Measurements from ENCODE around the gene VAV3.
"Not testable (repeated sequence)": the region's sequence is repeated elsewhere in the genome, so short reads cannot be mapped to it uniquely, and the experiment has no call there.

Gene VAV3

DNA sequence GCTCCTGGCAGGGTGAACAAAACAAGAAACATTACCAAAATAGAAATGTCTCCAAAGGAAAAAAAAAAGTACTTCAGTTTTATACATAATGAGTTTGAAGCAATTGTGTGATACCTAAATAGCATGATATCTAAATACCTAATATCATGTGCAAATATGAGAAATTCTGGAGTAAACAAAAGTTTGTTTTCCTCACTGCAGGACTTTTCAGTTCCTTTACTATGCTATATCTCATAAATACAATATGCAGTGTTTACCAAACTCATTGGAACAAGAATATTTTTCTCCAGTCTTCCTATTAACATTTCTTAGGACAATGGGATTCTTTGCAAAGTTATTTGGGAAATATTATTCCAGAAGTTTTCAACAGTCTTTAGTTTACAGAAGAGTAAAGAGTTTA is 98.1 kb downstream of the VAV3 start:
- Mint-ChIP-seq H3K36me3 (peaks cover 33% of the 10 kb centered on the region), H3K4me1 (peaks cover 54% of the 10 kb centered on the region), H3K27me3 (no peaks in the 10 kb centered on the region), H3K4me3 (no peak overlapping the region), H3K9me3 (peaks cover 13% of the 10 kb centered on the region), H3K27ac (peak overlapping the region; percentile 28)
- no peak for ATAC-seq

- no peaks in the 10 kb centered on the region for H3K27me3 Mint-ChIP-seq
- H3K4me3 Mint-ChIP-seq, result no peak overlapping the region
- H3K36me3 Mint-ChIP-seq, result peaks cover 39% of the 10 kb centered on the region
- peak overlapping the region; percentile 16 for H3K27ac Mint-ChIP-seq
- H3K4me1 Mint-ChIP-seq, result peaks cover 52% of the 10 kb centered on the region
- no peak for ATAC-seq
- peaks cover 18% of the 10 kb centered on the region for H3K9me3 Mint-ChIP-seq
Measured at GRCh38 chr1:107865627-107866026, 99.4 kb downstream of the VAV3 start.

DNA sequence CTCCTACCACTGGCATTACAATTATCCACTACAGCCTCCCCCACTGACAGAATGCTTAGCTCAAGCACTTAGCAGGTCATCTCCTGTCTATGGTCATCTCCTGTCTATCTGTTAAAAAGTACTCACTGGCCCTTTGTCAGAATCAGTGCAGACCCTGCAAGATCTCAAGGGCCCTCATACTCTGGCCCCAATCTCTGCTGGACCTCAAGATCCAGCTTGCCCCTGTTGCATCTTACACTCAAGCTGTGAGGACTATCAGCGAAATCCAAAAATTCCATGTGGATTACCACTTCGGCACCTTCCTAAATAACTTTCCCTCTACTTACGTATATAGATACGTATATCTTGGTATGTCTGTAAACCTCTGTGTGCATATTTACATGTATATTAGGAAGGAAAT is 101.6 kb downstream of the VAV3 start:
- no peak for ATAC-seq
- Mint-ChIP-seq H3K27me3 (no peaks in the 10 kb centered on the region), H3K4me3 (no peak overlapping the region), H3K4me1 (peaks cover 48% of the 10 kb centered on the region), H3K27ac (no peak overlapping the region), H3K9me3 (peaks cover 14% of the 10 kb centered on the region), H3K36me3 (peaks cover 33% of the 10 kb centered on the region)

DNA sequence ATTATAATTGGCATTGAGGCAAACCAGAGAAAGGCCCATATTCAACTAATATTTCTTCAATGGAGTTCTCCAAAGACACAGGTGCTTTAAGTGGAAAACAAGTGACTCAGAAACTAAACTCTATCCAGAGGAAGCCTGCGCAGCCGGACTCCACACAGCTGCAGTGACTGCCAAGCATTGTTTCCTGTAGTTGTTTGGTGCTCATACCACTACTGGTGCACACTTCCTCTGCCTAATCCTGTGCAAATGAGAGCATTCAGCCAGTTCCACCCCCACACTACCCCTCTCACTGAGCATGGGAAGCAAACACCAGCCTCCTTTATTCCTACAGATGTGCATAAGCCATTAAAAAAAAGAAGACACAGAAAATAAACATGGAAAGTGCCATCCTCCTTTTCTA is 102.9 kb downstream of the VAV3 start:
- Mint-ChIP-seq H3K9me3 (peaks cover 14% of the 10 kb centered on the region), H3K27me3 (no peaks in the 10 kb centered on the region), H3K4me3 (no peak overlapping the region), H3K4me1 (peaks cover 38% of the 10 kb centered on the region), H3K27ac (peak overlapping the region; percentile 49), H3K36me3 (peaks cover 33% of the 10 kb centered on the region)
- ATAC-seq, result peak; percentile 82

DNA sequence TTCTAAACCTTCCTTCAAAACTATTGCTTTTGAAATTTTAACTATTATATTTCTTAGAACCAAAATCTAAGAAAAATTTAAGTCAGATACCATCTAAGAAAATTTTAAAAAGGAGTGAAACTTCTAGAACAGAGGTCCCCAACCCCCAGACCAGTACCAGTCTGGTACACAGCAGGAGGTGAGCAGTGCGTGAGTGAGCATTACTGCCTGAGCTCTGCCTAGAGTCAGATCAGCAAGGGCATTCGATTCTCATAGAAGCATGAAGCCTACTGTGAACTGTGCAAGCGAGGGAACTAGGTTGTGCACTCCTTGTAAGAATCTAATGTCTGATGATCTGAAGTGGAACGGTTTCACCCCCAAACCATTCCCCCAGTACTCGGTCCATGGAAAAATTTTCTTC is 106.7 kb downstream of the VAV3 start:
- no peak overlapping the region for H3K27ac Mint-ChIP-seq
- peaks cover 26% of the 10 kb centered on the region for H3K4me1 Mint-ChIP-seq
- no peak overlapping the region for H3K4me3 Mint-ChIP-seq
- no peak for ATAC-seq
- peaks cover 18% of the 10 kb centered on the region for H3K36me3 Mint-ChIP-seq
- no peaks in the 10 kb centered on the region for H3K27me3 Mint-ChIP-seq
- H3K9me3 Mint-ChIP-seq, result peaks cover 14% of the 10 kb centered on the region

GRCh38 chr1:107851418-107851817 is 113.6 kb downstream of the VAV3 start:
- Mint-ChIP-seq H3K4me3 (no peak overlapping the region), H3K27ac (peak overlapping the region; percentile 63)

GRCh38 chr1:107844541-107845194 is 120.3 kb downstream of the VAV3 start:
- H3K27me3 Mint-ChIP-seq, ATAC-seq: not testable (repeated sequence)
- Mint-ChIP-seq H3K9me3 (peaks cover 11% of the 10 kb centered on the region), H3K27ac (peak overlapping the region; percentile 88), H3K4me3 (peak overlapping the region; percentile 64), H3K36me3 (peaks cover 48% of the 10 kb centered on the region), H3K4me1 (peaks cover 69% of the 10 kb centered on the region)

More at GRCh38 chr1:107851418-107851817, 113.6 kb downstream of the VAV3 start:
- Mint-ChIP-seq H3K27me3 (no peaks in the 10 kb centered on the region), H3K4me1 (peaks cover 30% of the 10 kb centered on the region), H3K36me3 (peaks cover 33% of the 10 kb centered on the region), H3K9me3 (peaks cover 9% of the 10 kb centered on the region)
- no peak for ATAC-seq

DNA sequence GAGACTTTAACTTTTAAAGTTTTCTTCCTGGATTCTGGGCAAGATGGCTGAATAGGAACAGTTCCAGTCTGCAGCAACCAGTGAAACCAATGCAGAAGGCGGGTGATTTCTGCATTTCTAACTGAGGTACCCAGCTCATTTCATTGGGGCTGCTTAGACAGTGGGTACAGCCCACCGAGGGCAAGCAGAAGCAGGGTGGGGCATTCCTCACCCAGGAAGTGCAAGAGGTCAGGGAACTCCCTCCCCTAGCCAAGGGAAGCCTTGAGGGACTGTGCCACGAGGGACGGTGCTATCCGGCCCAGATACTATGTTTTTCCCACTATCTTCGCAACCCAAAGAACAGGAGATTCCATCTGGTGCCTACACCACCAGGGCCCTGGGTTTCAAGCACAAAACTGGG is 121.0 kb downstream of the VAV3 start:
- Mint-ChIP-seq H3K9me3 (peaks cover 8% of the 10 kb centered on the region), H3K4me3 (peak overlapping the region; percentile 64), H3K27me3 (no peaks in the 10 kb centered on the region), H3K4me1 (peaks cover 73% of the 10 kb centered on the region), H3K36me3 (peaks cover 41% of the 10 kb centered on the region), H3K27ac (peak overlapping the region; percentile 88)
- peak; percentile 34 for ATAC-seq

GRCh38 chr1:107842241-107842640 is 122.7 kb downstream of the VAV3 start:
- H3K4me3 Mint-ChIP-seq, result no peak overlapping the region
- peak overlapping the region; percentile 65 for H3K27ac Mint-ChIP-seq
- peaks cover 87% of the 10 kb centered on the region for H3K4me1 Mint-ChIP-seq
- H3K36me3 Mint-ChIP-seq, result peaks cover 31% of the 10 kb centered on the region
- no peaks in the 10 kb centered on the region for H3K27me3 Mint-ChIP-seq
- peaks cover 11% of the 10 kb centered on the region for H3K9me3 Mint-ChIP-seq
- no peak for ATAC-seq

DNA sequence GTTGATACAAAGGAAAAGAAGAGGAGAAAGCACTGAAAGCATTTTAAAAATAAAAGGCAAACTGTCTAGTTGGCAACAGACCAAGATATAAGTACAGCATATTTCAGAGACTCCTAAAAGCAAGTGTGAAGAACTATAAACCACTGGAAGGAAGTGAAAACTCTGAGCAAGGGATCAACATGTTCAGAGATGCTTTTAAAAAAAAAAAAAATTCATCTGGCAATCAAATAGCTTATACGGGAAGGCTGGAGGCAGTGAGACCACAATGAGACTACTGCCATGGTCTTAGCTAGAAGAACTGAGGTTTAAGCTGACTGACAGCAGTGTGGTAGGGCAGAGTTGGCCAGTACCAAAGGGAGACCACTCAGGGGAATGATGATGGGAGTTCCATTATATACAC is 124.3 kb downstream of the VAV3 start:
- H3K27ac Mint-ChIP-seq, result peak overlapping the region; percentile 63
- peaks cover 17% of the 10 kb centered on the region for H3K36me3 Mint-ChIP-seq
- H3K4me3 Mint-ChIP-seq, result peak overlapping the region; percentile 50
- H3K4me1 Mint-ChIP-seq, result peaks cover 87% of the 10 kb centered on the region
- ATAC-seq, result peak; percentile 71
- no peaks in the 10 kb centered on the region for H3K27me3 Mint-ChIP-seq
- H3K9me3 Mint-ChIP-seq, result peaks cover 8% of the 10 kb centered on the region

- no peak for ATAC-seq
- Mint-ChIP-seq H3K27me3 (no peaks in the 10 kb centered on the region), H3K36me3 (peaks cover 6% of the 10 kb centered on the region), H3K4me1 (peaks cover 81% of the 10 kb centered on the region), H3K4me3 (no peak overlapping the region), H3K9me3 (peaks cover 4% of the 10 kb centered on the region), H3K27ac (no peak overlapping the region)
Measured at GRCh38 chr1:107838056-107838455, 126.9 kb downstream of the VAV3 start.

GRCh38 chr1:107835151-107835670 is 129.8 kb downstream of the VAV3 start:
- H3K4me1 Mint-ChIP-seq, result peaks cover 80% of the 10 kb centered on the region
- H3K27me3 Mint-ChIP-seq, result no peaks in the 10 kb centered on the region
- no peak overlapping the region for H3K4me3 Mint-ChIP-seq
- H3K9me3 Mint-ChIP-seq, result peaks cover 4% of the 10 kb centered on the region
- ATAC-seq, result no peak
- peaks cover 6% of the 10 kb centered on the region for H3K36me3 Mint-ChIP-seq
- peak overlapping the region; percentile 40 for H3K27ac Mint-ChIP-seq

DNA sequence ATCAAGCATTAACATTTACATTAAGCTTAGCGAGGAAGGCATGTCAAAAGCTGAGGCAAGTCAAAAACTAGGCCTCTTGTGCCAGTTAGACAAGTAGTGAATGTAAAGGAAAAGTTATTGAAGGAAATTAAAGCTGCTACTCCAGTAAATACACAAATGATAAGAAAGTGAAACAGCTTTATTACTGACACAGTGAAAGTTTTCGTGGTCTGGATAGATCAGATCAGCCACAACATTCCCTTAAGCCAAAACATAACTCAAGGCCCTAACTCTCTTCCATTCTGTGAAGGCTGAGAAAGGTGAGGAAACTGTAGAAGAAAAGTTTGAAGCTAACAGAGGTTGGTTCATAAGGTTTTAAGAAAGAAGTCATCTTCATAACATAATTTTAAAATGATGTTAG is 131.9 kb downstream of the VAV3 start:
- Mint-ChIP-seq H3K27ac (peak overlapping the region; percentile 56), H3K9me3 (peaks cover 4% of the 10 kb centered on the region), H3K27me3 (no peaks in the 10 kb centered on the region), H3K4me3 (no peak overlapping the region), H3K36me3 (peaks cover 6% of the 10 kb centered on the region), H3K4me1 (peaks cover 80% of the 10 kb centered on the region)
- ATAC-seq, result no peak

- Mint-ChIP-seq H3K27me3 (no peaks in the 10 kb centered on the region), H3K27ac (peak overlapping the region; percentile 56), H3K9me3 (no peaks in the 10 kb centered on the region), H3K4me1 (peaks cover 74% of the 10 kb centered on the region), H3K4me3 (no peak overlapping the region), H3K36me3 (no peaks in the 10 kb centered on the region)
- ATAC-seq, result no peak
Measured at GRCh38 chr1:107831921-107832320, 133.1 kb downstream of the VAV3 start.

DNA sequence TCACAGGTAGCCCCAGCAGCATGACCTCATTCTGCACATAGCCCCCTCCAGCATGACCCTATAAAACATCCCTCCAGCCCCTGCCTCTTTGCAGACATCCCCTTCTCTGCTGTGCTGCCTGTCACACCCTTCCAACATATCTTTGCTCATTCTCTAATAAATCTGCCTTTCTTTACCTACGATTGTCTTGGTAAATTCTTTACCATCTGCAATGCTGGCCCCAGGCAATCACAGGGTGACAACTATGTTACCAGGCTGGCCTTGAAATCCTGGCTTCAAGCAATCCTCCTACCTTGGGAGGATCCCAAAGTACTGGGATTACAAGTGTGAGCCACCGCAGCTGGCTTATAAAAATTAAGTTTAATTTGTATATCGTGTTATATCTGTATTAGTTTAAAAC is 134.5 kb downstream of the VAV3 start:
- H3K4me3 Mint-ChIP-seq, result no peak overlapping the region
- no peaks in the 10 kb centered on the region for H3K9me3 Mint-ChIP-seq
- no peaks in the 10 kb centered on the region for H3K36me3 Mint-ChIP-seq
- ATAC-seq, result no peak
- peaks cover 64% of the 10 kb centered on the region for H3K4me1 Mint-ChIP-seq
- no peaks in the 10 kb centered on the region for H3K27me3 Mint-ChIP-seq
- peak overlapping the region; percentile 52 for H3K27ac Mint-ChIP-seq

DNA sequence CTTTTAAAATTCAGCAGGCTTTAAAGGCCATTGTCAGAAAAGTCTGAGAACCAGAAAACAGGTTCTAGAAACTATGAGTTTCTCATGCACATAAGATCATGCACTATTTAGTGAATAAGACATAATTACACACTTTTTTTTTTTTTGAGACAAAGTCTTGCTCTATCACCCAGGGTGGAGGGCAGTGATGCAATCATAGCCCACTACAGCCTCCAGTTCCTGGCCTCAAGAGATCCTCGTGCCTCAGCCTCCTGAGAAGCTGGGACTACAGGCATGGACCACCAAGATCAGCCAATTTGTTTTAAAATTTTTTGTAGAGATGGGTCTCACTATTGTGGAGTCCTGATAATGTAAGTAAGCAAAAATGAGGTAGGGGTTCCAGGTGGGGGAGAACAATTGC is 134.9 kb downstream of the VAV3 start:
- Mint-ChIP-seq H3K4me3 (no peak overlapping the region), H3K27me3 (no peaks in the 10 kb centered on the region), H3K36me3 (no peaks in the 10 kb centered on the region), H3K27ac (peak overlapping the region; percentile 52), H3K9me3 (no peaks in the 10 kb centered on the region), H3K4me1 (peaks cover 64% of the 10 kb centered on the region)
- ATAC-seq, result no peak

All from stimulated activated memory B cell treated with anti-CD40 and anti-IgM and Interleukin-4, amounts not matched to agents 10 μg/mL and 1 μg/mL and 100 μg/mL, for 72 hours (primary cell).